GM12878 (cell line): Measurements from ENCODE around the gene ABR. TPM values are rescaled to one million over a fixed set of nuclear protein-coding genes. Genes with fewer than 3 reads are reported as not detected.

Experiments used
- ATAC-seq: fragments of 200-7000 bp; cut with Tn5 transposase; 3 replicates; pipeline ENCODE4 v1.9.1; 2020; ENCODE audit warnings: mild to moderate bottlenecking, moderate library complexity
- BruUV-seq: library from RNA; stranded (reverse); fragments of 400-500 nt; replicated peaks from 2 replicates; lab custom pipeline; 2021; lab: Mats Ljungman, UMichigan
- CTCF ChIA-PET: fragments of 300-600 bp; sonication (Branson Sonifier 250); formaldehyde crosslinking; extraction: SDS; loops from one replicate; lab custom pipeline; 2021; ENCODE audit warnings: inconsistent platforms; lab: Yijun Ruan, JAX
- POLR2A ChIA-PET: fragments of 350-600 bp; formaldehyde crosslinking; extraction: SDS; loops from one replicate; lab custom pipeline; 2021; ENCODE audit warnings: inconsistent platforms; lab: Charles Lee
- RAD21 ChIA-PET: fragments of 300-600 bp; sonication (Branson Sonifier 250); formaldehyde crosslinking; loops from one replicate; lab custom pipeline; 2023; ENCODE audit warnings: antibody characterized with exemption; ENCODE audit not compliant: unreplicated experiment; lab: Charles Lee
- SMC1A ChIA-PET: fragments of 300-600 bp; sonication (Branson Sonifier 250); formaldehyde crosslinking; loops from one replicate; lab custom pipeline; 2023; ENCODE audit not compliant: unreplicated experiment, uncharacterized antibody; lab: Charles Lee
- DNase-seq: peaks from one replicate; pipeline ENCODE4 v3.0.0-alpha.2; 2011; ENCODE audit warnings: low read depth, low spot score
- FAIRE-seq: peaks from 3 replicates; lab custom pipeline; 2011; peaks lifted over from hg19 to GRCh38; lab: Jason Lieb, UNC
- H2AFZ ChIP-seq: 2 replicates; pipeline ENCODE4 v1.6.0; 2011; ENCODE audit warnings: low read depth, low read length, control low read depth; ENCODE audit not compliant: control insufficient read depth
- H3K27ac ChIP-seq: 2 replicates; pipeline ENCODE4 v1.5.1; 2011; ENCODE audit warnings: control low read depth; ENCODE audit not compliant: control insufficient read depth, insufficient read depth
- H3K27me3 ChIP-seq, 2 experiments: replicated peaks in 1 of 2; 2 replicates each; pipeline versions ENCODE4 v1.6.0 to v1.6.1; 2011; ENCODE audit warnings: low read length in 1 of 2; ENCODE audit not compliant: control insufficient read depth in 2 of 2, insufficient read depth in 2 of 2
- H3K36me3 ChIP-seq, 2 experiments: 2 replicates each; pipeline ENCODE4 v1.5.1; 2011; ENCODE audit warnings: low read length in 1 of 2; ENCODE audit not compliant: control insufficient read depth in 2 of 2, insufficient read depth in 2 of 2
- H3K4me1 ChIP-seq: 2 replicates; pipeline ENCODE4 v1.6.1; 2011; ENCODE audit warnings: mild to moderate bottlenecking, low read length, moderate library complexity, mixed read lengths; ENCODE audit not compliant: control insufficient read depth, insufficient read depth
- H3K4me2 ChIP-seq: 2 replicates; pipeline ENCODE4 v1.6.0; 2011; ENCODE audit warnings: control low read depth; ENCODE audit not compliant: control insufficient read depth, insufficient read depth
- H3K4me3 ChIP-seq: fragments of 200-600 bp; sonication (generic); 2 replicates; pipeline ENCODE4 v1.5.1; 2016
- H3K79me2 ChIP-seq: 2 replicates; pipeline ENCODE4 v1.6.0; 2011; ENCODE audit warnings: low read length; ENCODE audit not compliant: control insufficient read depth, insufficient read depth
- H3K9ac ChIP-seq: 2 replicates; pipeline ENCODE4 v1.8.0; 2011; ENCODE audit warnings: low read length, control low read depth, mixed read lengths; ENCODE audit not compliant: control insufficient read depth, insufficient read depth
- H3K9me3 ChIP-seq: replicated peaks from 3 replicates; pipeline ENCODE4 v1.5.1; 2011; ENCODE audit warnings: mild to moderate bottlenecking, low read length; ENCODE audit not compliant: control insufficient read depth, insufficient read depth
- H4K20me1 ChIP-seq: 2 replicates; pipeline ENCODE4 v1.6.0; 2011; ENCODE audit not compliant: control insufficient read depth, insufficient read depth
- CUX1 ChIP-seq: IDR thresholded peaks from 2 replicates; pipeline ENCODE4 v1.6.1; 2012; ENCODE audit warnings: improper control_type of control experiment, low read depth, low read length; ENCODE audit not compliant: insufficient replicate concordance
- EP300 ChIP-seq, 2 experiments: fragments of 150-350 bp in 1 of 2; IDR thresholded peaks; 2 replicates each; pipeline ENCODE4 v1.6.1; 2011 to 2012; ENCODE audit warnings: low read depth in 2 of 2, low read length in 2 of 2, borderline replicate concordance in 1 of 2, improper control_type of control experiment in 1 of 2, inconsistent platforms in 1 of 2; ENCODE audit not compliant: control insufficient read depth in 1 of 2
- EZH2 ChIP-seq: IDR thresholded peaks from 2 replicates; pipeline ENCODE4 v1.6.1; 2012; ENCODE audit warnings: low read depth, mild to moderate bottlenecking, control low read depth, inconsistent platforms, low read length, borderline replicate concordance; ENCODE audit not compliant: control insufficient read depth
- FOXK2 ChIP-seq: fragments of 450-650 bp; IDR thresholded peaks from 2 replicates; pipeline ENCODE4 v1.6.1; 2017; ENCODE audit warnings: mild to moderate bottlenecking, moderate library complexity
- HCFC1 ChIP-seq: fragments of 150-350 bp; IDR thresholded peaks from 2 replicates; pipeline ENCODE4 v1.6.1; 2014; ENCODE audit warnings: low read length
- NKRF ChIP-seq: fragments of 450-650 bp; conservative IDR thresholded peaks from 2 replicates; pipeline ENCODE4 v1.6.1; 2017; ENCODE audit warnings: mild to moderate bottlenecking, moderate library complexity
- NRF1 ChIP-seq: conservative IDR thresholded peaks from 2 replicates; pipeline ENCODE4 v1.6.1; 2011; ENCODE audit warnings: mild to moderate bottlenecking, low read depth, low read length, improper control_type of control experiment
- POLR2A ChIP-seq: IDR thresholded peaks from 2 replicates; pipeline ENCODE4 v1.6.1; 2011; ENCODE audit warnings: low read depth, mild to moderate bottlenecking, low read length
- POLR2AphosphoS5 ChIP-seq: IDR thresholded peaks from 2 replicates; pipeline ENCODE4 v1.6.1; 2011; ENCODE audit warnings: mild to moderate bottlenecking, low read length, inconsistent platforms
- TBL1XR1 ChIP-seq: IDR thresholded peaks from 2 replicates; pipeline ENCODE4 v1.6.1; 2012; ENCODE audit warnings: low read depth, low read length, improper control_type of control experiment
- TCF3 ChIP-seq: IDR thresholded peaks from 2 replicates; pipeline ENCODE4 v1.6.1; 2012; ENCODE audit warnings: low read depth, mild to moderate bottlenecking, low read length, borderline replicate concordance; ENCODE audit not compliant: insufficient read depth
- WRNIP1 ChIP-seq: IDR thresholded peaks from 2 replicates; pipeline ENCODE4 v1.6.1; 2011; ENCODE audit warnings: low read depth, low read length, improper control_type of control experiment, borderline replicate concordance
- ZBTB11 ChIP-seq: fragments of 450-650 bp; formaldehyde crosslinking; IDR thresholded peaks from 2 replicates; pipeline ENCODE4 v1.5.0; 2022; ENCODE audit warnings: mild to moderate bottlenecking, missing genetic modification characterization
- ZNF24 ChIP-seq: fragments of 450-650 bp; IDR thresholded peaks from 2 replicates; pipeline ENCODE4 v1.6.1; 2017; ENCODE audit warnings: antibody characterized with exemption, mild to moderate bottlenecking
- ZNF622 ChIP-seq: fragments of 450-650 bp; IDR thresholded peaks from 2 replicates; pipeline ENCODE4 v1.6.1; 2017; ENCODE audit warnings: mild to moderate bottlenecking, inconsistent platforms
- WGBS: methylation state at CpG from one replicate; pipeline ENCODE4 v1.1.6; 2016; ENCODE audit warnings: low lambda C conversion rate; ENCODE audit not compliant: insufficient replicate concordance, insufficient coverage; ENCODE audit errors: missing lambda C conversion rate; 5-methylcytosine and 5-hydroxymethylcytosine counted together
- in situ Hi-C: fragments of 300-500 bp; cut with MboI; formaldehyde crosslinking; loops from 9 replicates; pipeline ENCODE4 v1.14.3; 2018; ENCODE audit warnings: mixed read lengths
- intact Hi-C: fragments of 100-400 bp; cut with micrococcal nuclease; formaldehyde crosslinking; loops from one replicate; pipeline ENCODE4 v1.14.2; 2022; ENCODE audit not compliant: unreplicated experiment
- polyA plus RNA-seq, 11 experiments: library from polyadenylated mRNA; depleted of rRNA in 4 of 11; unstranded in 6 of 11; stranded (reverse) in 5 of 11; fragments of >200 nt; fragmentation: Nextera tagmentation in 4 of 11; fragmentation: Illumina TruSeq in 1 of 11; extraction: Ambion mirVana in 4 of 11; extraction: Trizol in 1 of 11; gene quantifications; 1 replicate in 1 of 11; 2 replicates in 10 of 11; pipeline versions ENCODE4 v1.2.1 to v1.2.3, GENCODE V29; 2011 to 2016; ENCODE audit warnings: inconsistent platforms in 2 of 11, missing spikeins in 2 of 11, low read depth in 1 of 11
- total RNA-seq, 4 experiments: library from RNA; depleted of rRNA in 3 of 4; stranded (reverse); fragments of >200 nt in 3 of 4; fragmentation: Illumina TruSeq in 1 of 4; extraction: Trizol in 1 of 4; gene quantifications; 2 replicates each; pipeline versions ENCODE4 v1.2.1 to v1.2.3, GENCODE V29; 2013 to 2021

The ABR gene
- total and polyA plus RNA-seq, 10 of the 15 experiments (the other 5 are each of a cell fraction or from before 2014, with no cell fraction given): 1.4 to 112 (median 30.0) TPM

GRCh38 chr17:1143573-1143972 is 36.2 kb downstream of the ABR start:
- DNase-seq (no peak), ATAC-seq (no peak), FAIRE-seq (no peak)
- in situ Hi-C loops: no loop called here
- Histone ChIP-seq H3K9me3 (no peaks in the 10 kb centered on the region), H2AFZ (no peak overlapping the region), H3K79me2 (peaks cover 3% of the 10 kb centered on the region; the same call in 1 of the 2 replicates), H3K9ac (no peak overlapping the region), H3K4me1 (no peaks in the 10 kb centered on the region), H3K27ac (no peak overlapping the region), H3K4me2 (no peak overlapping the region), H3K4me3 (no peak overlapping the region), H3K36me3 (peaks cover 0 to 2% of the 10 kb centered on the region in 2 experiments; a peak in 2 of 4 replicates), H3K27me3 (no peaks in the 10 kb centered on the region), H4K20me1 (no peaks in the 10 kb centered on the region; the same call in 1 of the 2 replicates)
- CTCF ChIA-PET: interaction anchor here (0.7 to 1.5 kb wide), 5 partner anchors 21 to 162 kb away, joined by 3 to 6 read pairs (median 3); no protein-coding TSS in a partner anchor
- TF ChIP-seq WRNIP1: no peak
- no peak for TF ChIP-seq TBL1XR1
- TF ChIP-seq HCFC1: no peak
- TF ChIP-seq NRF1: no peak
- TF ChIP-seq EP300 (IDR thresholded peaks at IDR 0.05; ENCODE audit: borderline replicate concordance in 1 of 2, control insufficient read depth in 1 of 2, low read depth in 2 of 2, low read length in 2 of 2): no peak
- TF ChIP-seq CUX1: no peak
- no peak for TF ChIP-seq POLR2A
- no peak for TF ChIP-seq EZH2
- TF ChIP-seq ZNF24: no peak
- TF ChIP-seq TCF3: no peak
- no peak for TF ChIP-seq ZNF622
- no peak for TF ChIP-seq FOXK2
- no peak for TF ChIP-seq POLR2AphosphoS5
- no peak for TF ChIP-seq NKRF
- TF ChIP-seq ZBTB11: no peak
- intact Hi-C loops: no loop called here
- WGBS: 82% methylated on average over 10 of the region's 10 CpGs
- RAD21 ChIA-PET: no interaction called here
- SMC1A ChIA-PET: no interaction called here
- POLR2A ChIA-PET: no interaction called here
- BruUV-seq: no TSS peak
